GM12801 (cell line): ENCODE measurements around the gene RNF175.

Experiments
- CTCF ChIP-seq: IDR thresholded peaks from one replicate; pipeline ENCODE4 v1.5.1; 2011; ENCODE audit warnings: control low read depth; ENCODE audit not compliant: insufficient read length; ENCODE audit errors: extremely low read depth

Gene RNF175

DNA sequence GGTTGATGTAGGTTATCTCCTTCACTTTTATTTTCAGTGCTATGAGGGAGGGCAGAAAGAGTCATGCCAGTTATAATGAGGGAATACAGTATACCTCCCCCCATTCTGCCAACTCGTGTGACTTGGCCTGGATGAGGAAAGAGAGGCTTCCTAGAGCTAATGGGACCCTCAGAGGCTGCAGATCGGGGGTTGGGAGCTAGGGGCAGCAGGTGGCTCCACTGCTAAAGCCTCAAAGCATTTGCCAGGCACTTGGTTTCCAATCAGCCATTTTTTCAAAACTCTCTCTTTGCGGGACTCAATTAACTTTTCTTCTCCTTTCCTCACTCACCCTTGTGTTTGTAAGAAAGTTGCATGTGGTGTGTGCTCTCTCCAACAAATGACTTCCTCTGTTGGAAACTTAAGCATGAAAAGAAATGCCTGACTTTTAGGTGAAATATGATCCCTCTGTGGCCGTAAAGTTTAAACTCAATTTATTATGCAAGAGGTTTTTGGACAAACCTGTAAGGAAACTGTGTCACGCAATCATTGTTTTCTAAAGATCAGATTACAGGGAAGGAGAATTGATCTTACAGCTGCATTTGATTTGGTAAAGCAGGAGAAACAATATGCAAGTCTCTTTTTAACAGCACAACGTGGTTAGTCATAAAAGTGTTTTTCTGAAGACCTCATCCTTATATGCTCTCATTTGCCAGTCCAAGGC, 22.0 kb upstream of the RNF175 start:
- no peak for TF ChIP-seq CTCF

GRCh38 chr4:153781280-153781679, 21.5 kb upstream of the RNF175 start:
- no peak for TF ChIP-seq CTCF

DNA sequence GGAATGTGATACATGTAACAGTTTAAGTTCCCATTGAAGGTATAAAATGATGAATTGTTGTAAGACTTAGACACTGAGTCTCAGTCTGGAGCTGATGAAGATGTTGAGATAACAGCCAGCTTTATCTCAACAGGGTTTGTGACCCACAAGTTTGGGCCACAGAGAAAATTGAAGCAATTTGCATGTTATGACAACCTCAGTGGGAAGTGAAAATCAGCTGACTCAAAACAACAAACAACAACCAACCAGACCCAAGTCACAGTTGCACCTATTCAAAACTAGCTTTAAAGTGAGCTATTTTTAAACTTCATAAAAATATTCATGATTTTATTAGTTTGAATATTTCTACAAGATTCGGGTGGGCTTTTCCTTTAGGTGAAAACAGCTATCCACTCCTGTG, 21.1 kb upstream of the RNF175 start:
- no peak for TF ChIP-seq CTCF

DNA sequence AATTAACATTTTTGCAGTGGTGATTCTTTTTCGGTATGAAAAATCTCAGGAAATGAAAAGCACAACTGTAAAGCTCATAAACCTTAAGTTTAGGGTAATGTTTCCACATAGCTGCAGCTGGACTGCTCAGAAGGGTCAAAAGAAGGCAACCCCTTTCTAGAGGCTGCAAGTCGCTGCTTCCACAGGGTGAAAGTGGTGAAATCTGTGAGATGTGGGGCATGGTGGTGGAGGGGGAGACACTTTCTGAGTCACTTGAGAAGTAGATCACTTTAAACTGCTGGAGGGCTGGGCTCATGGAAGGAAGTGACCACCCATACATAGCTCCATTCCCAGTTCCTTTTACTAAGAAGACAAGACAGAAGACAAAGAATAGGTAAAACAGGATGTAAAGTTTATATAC, 20.4 kb upstream of the RNF175 start:
- TF ChIP-seq CTCF, result no peak

GRCh38 chr4:153778383-153778782, 18.6 kb upstream of the RNF175 start:
- no peak for TF ChIP-seq CTCF

DNA sequence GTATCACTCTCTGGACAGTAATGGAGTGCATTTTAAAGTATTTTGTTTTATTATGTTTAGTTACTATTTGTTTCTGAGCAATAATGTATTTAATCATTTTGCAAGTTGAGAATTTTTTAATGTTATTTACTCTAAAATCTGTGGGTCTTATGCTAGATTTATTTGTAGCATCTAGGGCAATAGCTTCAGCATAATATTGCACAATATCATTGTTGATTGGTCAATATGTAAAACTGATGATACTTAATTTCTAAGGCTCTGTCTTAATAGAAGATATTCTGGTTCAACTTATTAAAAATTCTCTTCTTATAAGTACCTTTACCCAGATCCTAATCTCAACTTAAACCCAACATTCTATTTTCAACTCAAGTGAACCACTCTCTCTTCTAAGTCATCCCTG, 17.6 kb upstream of the RNF175 start:
- no peak for TF ChIP-seq CTCF

DNA sequence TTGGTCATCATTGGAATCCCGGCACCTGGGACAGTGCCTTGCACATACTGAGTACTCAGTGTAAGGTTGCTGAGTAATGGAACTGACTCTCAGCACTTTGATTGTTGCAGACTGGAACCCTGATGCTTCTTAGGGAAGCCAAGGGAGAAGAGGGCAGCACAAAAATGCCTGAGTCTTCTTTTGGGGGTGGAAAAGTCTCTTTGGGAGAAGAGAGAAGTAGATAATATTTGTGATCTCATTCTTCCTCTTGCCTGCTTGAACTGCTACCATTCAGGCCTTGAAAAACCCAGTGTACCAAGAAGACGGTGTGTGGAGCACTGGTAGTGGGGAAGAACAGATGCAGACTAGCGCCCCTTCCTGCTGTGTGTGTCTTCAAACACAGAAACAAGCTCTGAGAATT, 16.8 kb upstream of the RNF175 start:
- TF ChIP-seq CTCF, result no peak

GRCh38 chr4:153773236-153773690, 13.4 kb upstream of the RNF175 start:
- TF ChIP-seq CTCF, result no peak
